K562 (cell line): ENCODE data around the gene FAM110D. TPM values are rescaled to one million over a fixed set of nuclear protein-coding genes. Genes with fewer than 3 reads are reported as not detected.

Source experiments
- ATAC-seq: fragments of 200-7000 bp; cut with Tn5 transposase; 3 replicates; pipeline ENCODE4 v1.9.1; 2020; ENCODE audit warnings: moderate library complexity
- BruUV-seq: library from RNA; stranded (reverse); fragments of 400-500 nt; replicated peaks from 2 replicates; lab custom pipeline; 2021; lab: Mats Ljungman, UMichigan
- CTCF ChIA-PET: fragments of 300-600 bp; formaldehyde crosslinking; extraction: SDS; loops from one replicate; lab custom pipeline; 2021; ENCODE audit warnings: low intra/inter-chr PET ratio; lab: Yijun Ruan, JAX
- POLR2A ChIA-PET: fragments of 300-600, 350-650 bp; sonication (Branson Sonifier 250); formaldehyde crosslinking; extraction: SDS; loops from one replicate; lab custom pipeline; 2021; ENCODE audit warnings: antibody characterized with exemption, inconsistent platforms; lab: Yijun Ruan, JAX
- DNase-seq, 4 experiments: peaks; one replicate each; pipeline versions ENCODE4 v3.0.0 to v3.0.0-alpha.2; 2011 to 2018; ENCODE audit warnings: low spot score in 3 of 4, mixed read lengths in 3 of 4; ENCODE audit errors: extremely low read depth in 1 of 4
- FAIRE-seq: peaks from 2 replicates; lab custom pipeline; 2011; peaks lifted over from hg19 to GRCh38; lab: Jason Lieb, UNC
- H2AFZ ChIP-seq: 2 replicates; pipeline ENCODE4 v1.6.0; 2011; ENCODE audit warnings: low read depth, low read length, control low read depth, inconsistent platforms
- H3K27ac ChIP-seq: fragments of 200-600 bp; 3 replicates; pipeline ENCODE4 v1.8.0; 2011; ENCODE audit warnings: low read depth, mild to moderate bottlenecking, control low read depth, inconsistent platforms, low read length, moderate library complexity, mixed read lengths; ENCODE audit errors: extremely low read depth
- H3K27me3 ChIP-seq, 2 experiments: fragments of 300-600 bp in 1 of 2; 2 replicates in 1 of 2; 3 replicates in 1 of 2; pipeline versions ENCODE4 v1.6.0 to v1.8.0; 2011; ENCODE audit warnings: inconsistent platforms in 2 of 2, low read length in 2 of 2, mild to moderate bottlenecking in 1 of 2, mixed read lengths in 1 of 2, moderate library complexity in 1 of 2; ENCODE audit not compliant: control insufficient read depth in 2 of 2, insufficient read depth in 2 of 2
- H3K36me3 ChIP-seq: fragments of 300-600 bp; 3 replicates; pipeline ENCODE4 v1.8.0; 2011; ENCODE audit warnings: mild to moderate bottlenecking, low read length, inconsistent platforms; ENCODE audit not compliant: control insufficient read depth, insufficient read depth
- H3K4me1 ChIP-seq, 2 experiments: fragments of 200-600 bp in 1 of 2; replicated peaks in 1 of 2; 2 replicates in 1 of 2; 3 replicates in 1 of 2; pipeline versions ENCODE4 v1.5.1 to v1.8.0; 2011; ENCODE audit warnings: inconsistent platforms in 2 of 2, low read length in 2 of 2, mild to moderate bottlenecking in 1 of 2, mixed read lengths in 1 of 2, moderate library complexity in 1 of 2; ENCODE audit not compliant: control insufficient read depth in 2 of 2, insufficient read depth in 2 of 2
- H3K4me2 ChIP-seq: 2 replicates; pipeline ENCODE4 v1.6.1; 2011; ENCODE audit warnings: low read length, control low read depth, inconsistent platforms, mixed read lengths; ENCODE audit not compliant: insufficient read depth
- H3K4me3 ChIP-seq: fragments of 200-600 bp; sonication (generic), shearing (Covaris generic); 2 replicates; pipeline ENCODE4 v1.5.1; 2016; ENCODE audit warnings: control low read depth, inconsistent platforms
- H3K79me2 ChIP-seq: fragments of 200-600 bp; 3 replicates; pipeline ENCODE4 v1.8.0; 2011; ENCODE audit warnings: low read length, inconsistent platforms; ENCODE audit not compliant: control insufficient read depth, insufficient read depth
- H3K9ac ChIP-seq, 2 experiments: 2 replicates each; pipeline versions ENCODE4 v1.6.0 to v1.6.1; 2011; ENCODE audit warnings: low read depth in 2 of 2, low read length in 2 of 2, control low read depth in 1 of 2, inconsistent platforms in 1 of 2, mild to moderate bottlenecking in 1 of 2, mixed read lengths in 1 of 2; ENCODE audit not compliant: insufficient read depth in 1 of 2
- H3K9me1 ChIP-seq: one replicate; pipeline ENCODE4 v1.6.0; 2011; ENCODE audit warnings: inconsistent platforms, mild to moderate bottlenecking, low read length, moderate library complexity; ENCODE audit not compliant: control insufficient read depth, insufficient read depth
- H3K9me3 ChIP-seq: replicated peaks from 2 replicates; pipeline ENCODE4 v1.5.1; 2011; ENCODE audit warnings: low read depth, low read length, inconsistent platforms; ENCODE audit not compliant: control insufficient read depth, insufficient read depth
- H4K20me1 ChIP-seq: replicated peaks from 2 replicates; pipeline ENCODE4 v1.6.1; 2011; ENCODE audit warnings: low read length, inconsistent platforms, mixed read lengths; ENCODE audit not compliant: control insufficient read depth, insufficient read depth
- KHSRP ChIP-seq: fragments of 450-650 bp; IDR thresholded peaks from 2 replicates; pipeline ENCODE4 v1.6.1; 2017
- LEF1 ChIP-seq: fragments of 450-650 bp; IDR thresholded peaks from 2 replicates; pipeline ENCODE4 v1.6.1; 2016; ENCODE audit warnings: mild to moderate bottlenecking
- PHF8 ChIP-seq: fragments of 200-600 bp; sonication (generic); IDR thresholded peaks from 2 replicates; pipeline ENCODE4 v1.6.1; 2012; ENCODE audit warnings: mixed run types, mild to moderate bottlenecking, inconsistent platforms, low read length, moderate library complexity, borderline replicate concordance
- POLR2AphosphoS5 ChIP-seq: IDR thresholded peaks from 2 replicates; pipeline ENCODE4 v1.6.1; 2011; ENCODE audit warnings: mild to moderate bottlenecking, low read depth, low read length, moderate library complexity; ENCODE audit not compliant: control insufficient read depth, insufficient read depth
- TOE1 ChIP-seq, 2 experiments: fragments of 450-650 bp in 1 of 2; sonication (generic) in 1 of 2; formaldehyde crosslinking in 1 of 2; IDR thresholded peaks; 2 replicates each; pipeline versions ENCODE4 v1.7.1 to v1.8.0; 2016 to 2022; ENCODE audit warnings: borderline replicate concordance in 2 of 2, mild to moderate bottlenecking in 2 of 2, antibody characterized with exemption in 1 of 2, inconsistent platforms in 1 of 2, low read depth in 1 of 2, missing genetic modification reagents in 1 of 2, moderate library complexity in 1 of 2
- YY1 ChIP-seq, 3 experiments: IDR thresholded peaks; 2 replicates each; pipeline ENCODE4 v1.6.1; 2011; ENCODE audit warnings: low read length in 2 of 3, mild to moderate bottlenecking in 2 of 3, moderate library complexity in 2 of 3, borderline replicate concordance in 1 of 3, control low read depth in 1 of 3, low read depth in 1 of 3; ENCODE audit not compliant: insufficient read depth in 3 of 3, insufficient replicate concordance in 2 of 3, control insufficient read depth in 1 of 3, insufficient read length in 1 of 3; ENCODE audit errors: extremely low read depth in 1 of 3
- ZNF124 ChIP-seq: sonication (generic); formaldehyde crosslinking; IDR thresholded peaks from 2 replicates; pipeline ENCODE4 v1.8.1; 2022; ENCODE audit warnings: missing genetic modification reagents
- ZNF77 ChIP-seq: fragments of 250-450 bp; sonication (Bioruptor Pico); IDR thresholded peaks from 2 replicates; pipeline ENCODE4 v1.5.0; 2020
- WGBS: fragments of 100-300 bp; shearing (Covaris generic); methylation state at CpG from one replicate; pipeline ENCODE4 v1.1.6; 2016; ENCODE audit warnings: low coverage, mixed read lengths; ENCODE audit not compliant: insufficient coverage; ENCODE audit errors: missing lambda C conversion rate; 5-methylcytosine and 5-hydroxymethylcytosine counted together
- in situ Hi-C: fragments of 300-500 bp; cut with MboI; formaldehyde crosslinking; loops from 4 replicates; pipeline ENCODE4 v1.15.0; 2018; ENCODE audit warnings: inconsistent platforms, mixed read lengths
- intact Hi-C: fragments of 100-400 bp; cut with micrococcal nuclease; formaldehyde crosslinking; loops from 2 replicates; pipeline ENCODE4 v1.14.2; 2022
- polyA plus RNA-seq, 8 experiments: library from polyadenylated mRNA; depleted of rRNA in 4 of 8; stranded (reverse) in 5 of 8; unstranded in 3 of 8; fragments of >200 nt; fragmentation: Nextera tagmentation in 2 of 8; fragmentation: Illumina TruSeq in 1 of 8; extraction: Ambion mirVana in 2 of 8; extraction: Trizol in 1 of 8; gene quantifications; 2 replicates each; pipeline versions ENCODE4 v1.2.1 to v1.2.3, GENCODE V29; 2011 to 2014; ENCODE audit warnings: inconsistent platforms in 1 of 8, missing spikeins in 1 of 8
- total RNA-seq, 7 experiments: library from RNA; depleted of rRNA in 6 of 7; stranded (reverse); fragments of >200 nt in 6 of 7; fragmentation: Illumina TruSeq in 2 of 7; extraction: Trizol in 2 of 7; gene quantifications; 2 replicates each; pipeline versions ENCODE4 v1.2.1 to v1.2.3, GENCODE V29; 2011 to 2021; ENCODE audit warnings: low replicate concordance in 1 of 7
- TF ChIP-seq, protein P1 (sequence below): sonication (generic); formaldehyde crosslinking; IDR thresholded peaks from 2 replicates; pipeline ENCODE4 v1.8.0; 2022; ENCODE audit warnings: mild to moderate bottlenecking, low read depth, missing genetic modification reagents
- TF ChIP-seq, protein P2 (sequence below): fragments of 250-450 bp; sonication (Bioruptor Pico); IDR thresholded peaks from 2 replicates; pipeline ENCODE4 v1.8.0; 2021; ENCODE audit warnings: moderate library complexity, mild to moderate bottlenecking, inconsistent platforms
- TF ChIP-seq, protein P3 (sequence below): fragments of 150-350 bp; IDR thresholded peaks from 2 replicates; pipeline ENCODE4 v1.6.1; 2014; ENCODE audit warnings: low read depth, mild to moderate bottlenecking, low read length, borderline replicate concordance
- TF ChIP-seq, protein P4 (sequence below): fragments of 250-450 bp; sonication (Bioruptor Pico); IDR thresholded peaks from 2 replicates; pipeline ENCODE4 v1.5.0; 2020; ENCODE audit warnings: mild to moderate bottlenecking

The FAM110D gene
- total and polyA plus RNA-seq, 9 of the 15 experiments (the other 6 are each of a cell fraction or from before 2014, with no cell fraction given), result 0.04 to 1.1 (median 0.33) TPM

GRCh38 chr1:26127235-26128163, 31.4 kb upstream of the FAM110D start:
- peak overlapping the region; percentile 85 to 97 for H3K9ac ChIP-seq
- H3K36me3 ChIP-seq, result peaks cover 22% of the 10 kb centered on the region
- H2AFZ ChIP-seq, result peak overlapping the region; percentile 78
- peak overlapping the region; percentile 93 for H3K4me2 ChIP-seq
- H3K9me1 ChIP-seq, result no peaks in the 10 kb centered on the region
- ChIA-PET POLR2A (interaction anchor here (0.6 to 13.3 kb wide), 25 partner anchors 8 to 793 kb away, joined by 3 to 237 read pairs (median 5); partner anchors contain the start of genes CEP85 and PDIK1L), CTCF (interaction anchor here (0.7 to 1.3 kb wide), 2 partner anchors 34 to 51 kb away, joined by 3 to 4 read pairs; no protein-coding TSS in a partner anchor)
- WGBS, result 4% methylated on average over 13 of the region's 13 CpGs
- no peak for FAIRE-seq
- H3K9me3 ChIP-seq, result no peaks in the 10 kb centered on the region
- in situ Hi-C loops, result no loop called here
- H4K20me1 ChIP-seq, result no peaks in the 10 kb centered on the region
- ATAC-seq, result peak; percentile 25
- peak overlapping the region; percentile 99 for H3K27ac ChIP-seq
- BruUV-seq, result no TSS peak
- intact Hi-C loops, result loop anchor here (2.0 kb wide), 1 partner anchor 15 kb away; no protein-coding TSS in a partner anchor
- H3K4me1 ChIP-seq, result peaks cover 34 to 72% of the 10 kb centered on the region in 2 experiments
- H3K79me2 ChIP-seq, result peaks cover 49% of the 10 kb centered on the region
- no peaks in the 10 kb centered on the region for H3K27me3 ChIP-seq
- peak in 1 of 4 experiments; percentile 68 for DNase-seq
- H3K4me3 ChIP-seq, result peak overlapping the region; percentile 24
- TF ChIP-seq, protein P1, sequence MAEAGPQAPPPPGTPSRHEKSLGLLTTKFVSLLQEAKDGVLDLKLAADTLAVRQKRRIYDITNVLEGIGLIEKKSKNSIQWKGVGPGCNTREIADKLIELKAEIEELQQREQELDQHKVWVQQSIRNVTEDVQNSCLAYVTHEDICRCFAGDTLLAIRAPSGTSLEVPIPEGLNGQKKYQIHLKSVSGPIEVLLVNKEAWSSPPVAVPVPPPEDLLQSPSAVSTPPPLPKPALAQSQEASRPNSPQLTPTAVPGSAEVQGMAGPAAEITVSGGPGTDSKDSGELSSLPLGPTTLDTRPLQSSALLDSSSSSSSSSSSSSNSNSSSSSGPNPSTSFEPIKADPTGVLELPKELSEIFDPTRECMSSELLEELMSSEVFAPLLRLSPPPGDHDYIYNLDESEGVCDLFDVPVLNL (CRISPR knock-in tag), result no peak
- TF ChIP-seq KHSRP (no peak), ZNF77 (CRISPR knock-in tag) (no peak), LEF1 (peak; percentile 33), POLR2AphosphoS5 (no peak), ZNF124 (CRISPR knock-in tag) (no peak), YY1 (IDR thresholded peaks at IDR 0.05; ENCODE audit: borderline replicate concordance in 1 of 3, control insufficient read depth in 1 of 3, extremely low read depth in 1 of 3, insufficient read depth in 3 of 3, insufficient read length in 1 of 3, insufficient replicate concordance in 2 of 3, low read depth in 1 of 3, low read length in 2 of 3) (no peak), TOE1 (IDR thresholded peaks at IDR 0.05; ENCODE audit: borderline replicate concordance) (peak; percentile 91), TOE1 (CRISPR knock-in tag; IDR thresholded peaks at IDR 0.05; ENCODE audit: borderline replicate concordance, low read depth) (0 out of 2 replicates have a peak, but pooled peaks have one; percentile 52), PHF8 (no peak)
- TF ChIP-seq, protein P2, sequence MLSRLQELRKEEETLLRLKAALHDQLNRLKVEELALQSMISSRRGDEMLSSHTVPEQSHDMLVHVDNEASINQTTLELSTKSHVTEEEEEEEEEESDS (CRISPR knock-in tag), result no peak
- TF ChIP-seq, protein P3, sequence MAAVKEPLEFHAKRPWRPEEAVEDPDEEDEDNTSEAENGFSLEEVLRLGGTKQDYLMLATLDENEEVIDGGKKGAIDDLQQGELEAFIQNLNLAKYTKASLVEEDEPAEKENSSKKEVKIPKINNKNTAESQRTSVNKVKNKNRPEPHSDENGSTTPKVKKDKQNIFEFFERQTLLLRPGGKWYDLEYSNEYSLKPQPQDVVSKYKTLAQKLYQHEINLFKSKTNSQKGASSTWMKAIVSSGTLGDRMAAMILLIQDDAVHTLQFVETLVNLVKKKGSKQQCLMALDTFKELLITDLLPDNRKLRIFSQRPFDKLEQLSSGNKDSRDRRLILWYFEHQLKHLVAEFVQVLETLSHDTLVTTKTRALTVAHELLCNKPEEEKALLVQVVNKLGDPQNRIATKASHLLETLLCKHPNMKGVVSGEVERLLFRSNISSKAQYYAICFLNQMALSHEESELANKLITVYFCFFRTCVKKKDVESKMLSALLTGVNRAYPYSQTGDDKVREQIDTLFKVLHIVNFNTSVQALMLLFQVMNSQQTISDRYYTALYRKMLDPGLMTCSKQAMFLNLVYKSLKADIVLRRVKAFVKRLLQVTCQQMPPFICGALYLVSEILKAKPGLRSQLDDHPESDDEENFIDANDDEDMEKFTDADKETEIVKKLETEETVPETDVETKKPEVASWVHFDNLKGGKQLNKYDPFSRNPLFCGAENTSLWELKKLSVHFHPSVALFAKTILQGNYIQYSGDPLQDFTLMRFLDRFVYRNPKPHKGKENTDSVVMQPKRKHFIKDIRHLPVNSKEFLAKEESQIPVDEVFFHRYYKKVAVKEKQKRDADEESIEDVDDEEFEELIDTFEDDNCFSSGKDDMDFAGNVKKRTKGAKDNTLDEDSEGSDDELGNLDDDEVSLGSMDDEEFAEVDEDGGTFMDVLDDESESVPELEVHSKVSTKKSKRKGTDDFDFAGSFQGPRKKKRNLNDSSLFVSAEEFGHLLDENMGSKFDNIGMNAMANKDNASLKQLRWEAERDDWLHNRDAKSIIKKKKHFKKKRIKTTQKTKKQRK, result no peak
- TF ChIP-seq, protein P4, sequence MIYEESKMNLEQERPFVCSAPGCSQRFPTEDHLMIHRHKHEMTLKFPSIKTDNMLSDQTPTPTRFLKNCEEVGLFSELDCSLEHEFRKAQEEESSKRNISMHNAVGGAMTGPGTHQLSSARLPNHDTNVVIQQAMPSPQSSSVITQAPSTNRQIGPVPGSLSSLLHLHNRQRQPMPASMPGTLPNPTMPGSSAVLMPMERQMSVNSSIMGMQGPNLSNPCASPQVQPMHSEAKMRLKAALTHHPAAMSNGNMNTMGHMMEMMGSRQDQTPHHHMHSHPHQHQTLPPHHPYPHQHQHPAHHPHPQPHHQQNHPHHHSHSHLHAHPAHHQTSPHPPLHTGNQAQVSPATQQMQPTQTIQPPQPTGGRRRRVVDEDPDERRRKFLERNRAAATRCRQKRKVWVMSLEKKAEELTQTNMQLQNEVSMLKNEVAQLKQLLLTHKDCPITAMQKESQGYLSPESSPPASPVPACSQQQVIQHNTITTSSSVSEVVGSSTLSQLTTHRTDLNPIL (CRISPR knock-in tag), result no peak
